Osteoblast (primary cell): ENCODE measurements around the gene PLEKHO2. TPM values are rescaled to one million over a fixed set of nuclear protein-coding genes. Genes with fewer than 3 reads are reported as not detected.
A peak's percentile ranks its signal among the peaks of the same experiment; 100 is the strongest.

Source experiments
- DNase-seq: peaks from one replicate; pipeline ENCODE4 v3.0.0; 2011; ENCODE audit warnings: low spot score, mixed read lengths; ENCODE audit not compliant: insufficient read length; ENCODE audit errors: missing footprints
- H2AFZ ChIP-seq: 2 replicates; pipeline ENCODE4 v1.6.0; 2011; ENCODE audit warnings: mild to moderate bottlenecking, low read length
- H3K27ac ChIP-seq: 2 replicates; pipeline ENCODE4 v1.5.1; 2011; ENCODE audit warnings: mild to moderate bottlenecking, low read depth, low read length, moderate library complexity
- H3K27me3 ChIP-seq: 2 replicates; pipeline ENCODE4 v1.6.0; 2012; ENCODE audit warnings: mild to moderate bottlenecking, control low read depth, inconsistent platforms, low read length, moderate library complexity; ENCODE audit not compliant: insufficient read depth
- H3K36me3 ChIP-seq: 2 replicates; pipeline ENCODE4 v1.5.1; 2011; ENCODE audit warnings: mild to moderate bottlenecking, low read length, control low read depth, moderate library complexity; ENCODE audit not compliant: insufficient read depth
- H3K4me1 ChIP-seq: 2 replicates; pipeline ENCODE4 v1.5.1; 2011; ENCODE audit warnings: mild to moderate bottlenecking, low read length, control low read depth, moderate library complexity; ENCODE audit not compliant: insufficient read depth
- H3K4me2 ChIP-seq: 2 replicates; pipeline ENCODE4 v1.6.0; 2011; ENCODE audit warnings: mild to moderate bottlenecking, low read length; ENCODE audit not compliant: insufficient read depth
- H3K4me3 ChIP-seq: fragments of 200-600 bp; sonication (generic); 3 replicates; pipeline ENCODE4 v1.5.1; 2012; ENCODE audit warnings: mild to moderate bottlenecking, low read length, inconsistent platforms; ENCODE audit not compliant: insufficient read depth
- H3K79me2 ChIP-seq: 2 replicates; pipeline ENCODE4 v1.6.0; 2012; ENCODE audit warnings: mild to moderate bottlenecking, low read length, control low read depth, inconsistent platforms; ENCODE audit not compliant: insufficient read depth
- H3K9me3 ChIP-seq: 2 replicates; pipeline ENCODE4 v1.5.1; 2011; ENCODE audit warnings: low read depth, low read length, control low read depth
- H4K20me1 ChIP-seq: 2 replicates; pipeline ENCODE4 v1.6.0; 2012; ENCODE audit warnings: mild to moderate bottlenecking, low read length, control low read depth; ENCODE audit not compliant: insufficient read depth
- CTCF ChIP-seq: IDR thresholded peaks from 2 replicates; pipeline ENCODE4 v1.5.1; 2011; ENCODE audit warnings: mild to moderate bottlenecking, low read depth, low read length, moderate library complexity; ENCODE audit errors: extremely low read depth
- total RNA-seq: library from RNA; depleted of rRNA; stranded (reverse); fragments of >200 nt; gene quantifications from 2 replicates; pipeline ENCODE4 v1.2.3, GENCODE V29; 2012

PLEKHO2 gene
- total RNA-seq, 1 donor: 41.6 TPM

- Histone ChIP-seq H3K4me1 (peaks cover 22% of the 10 kb centered on the region), H3K79me2 (peaks cover 15% of the 10 kb centered on the region), H3K27me3 (no peaks in the 10 kb centered on the region), H3K4me2 (peak overlapping the region; percentile 100), H2AFZ (peak overlapping the region; percentile 38), H3K4me3 (peak overlapping the region; percentile 75), H3K27ac (peak overlapping the region; percentile 26), H4K20me1 (no peaks in the 10 kb centered on the region), H3K9me3 (no peaks in the 10 kb centered on the region), H3K36me3 (peaks cover 8% of the 10 kb centered on the region)
- no peak for DNase-seq
- TF ChIP-seq CTCF: no peak
These were observed 16.7 kb upstream of the PLEKHO2 start for GRCh38 chr15:64824929-64825430.

- peak; percentile 99 for DNase-seq
- H3K4me1 ChIP-seq: peaks cover 22% of the 10 kb centered on the region
- no peak for TF ChIP-seq CTCF
- no peaks in the 10 kb centered on the region for H3K27me3 ChIP-seq
- peaks cover 15% of the 10 kb centered on the region for H3K79me2 ChIP-seq
- peak within 1 kb of the TSS; percentile 81 for H3K4me3 ChIP-seq
- peak within 1 kb of the TSS; percentile 98 for H2AFZ ChIP-seq
- H3K9me3 ChIP-seq: no peaks in the 10 kb centered on the region
- peak within 1 kb of the TSS; percentile 100 for H3K4me2 ChIP-seq
- H3K36me3 ChIP-seq: peaks cover 3% of the 10 kb centered on the region
- H3K27ac ChIP-seq: peak within 1 kb of the TSS; percentile 56
- H4K20me1 ChIP-seq: no peaks in the 10 kb centered on the region
These were observed 16.1 kb upstream of the PLEKHO2 start, which contains the start of gene PIF1 for GRCh38 chr15:64825431-64826294. PIF1 (minus strand) TSS chr15:64825647; CDS start chr15:64824335, 1,312 bp downstream.

- peaks cover 19% of the 10 kb centered on the region for H3K4me1 ChIP-seq
- H3K9me3 ChIP-seq: no peaks in the 10 kb centered on the region
- no peak overlapping the region for H3K4me2 ChIP-seq
- no peaks in the 10 kb centered on the region for H3K27me3 ChIP-seq
- H4K20me1 ChIP-seq: no peaks in the 10 kb centered on the region
- TF ChIP-seq CTCF: no peak
- no peaks in the 10 kb centered on the region for H3K36me3 ChIP-seq
- H3K79me2 ChIP-seq: peaks cover 5% of the 10 kb centered on the region
- no peak overlapping the region for H3K27ac ChIP-seq
- H2AFZ ChIP-seq: no peak overlapping the region
- no peak overlapping the region for H3K4me3 ChIP-seq
- DNase-seq: no peak
These were observed 12.7 kb upstream of the PLEKHO2 start for GRCh38 chr15:64828985-64829384.

DNA sequence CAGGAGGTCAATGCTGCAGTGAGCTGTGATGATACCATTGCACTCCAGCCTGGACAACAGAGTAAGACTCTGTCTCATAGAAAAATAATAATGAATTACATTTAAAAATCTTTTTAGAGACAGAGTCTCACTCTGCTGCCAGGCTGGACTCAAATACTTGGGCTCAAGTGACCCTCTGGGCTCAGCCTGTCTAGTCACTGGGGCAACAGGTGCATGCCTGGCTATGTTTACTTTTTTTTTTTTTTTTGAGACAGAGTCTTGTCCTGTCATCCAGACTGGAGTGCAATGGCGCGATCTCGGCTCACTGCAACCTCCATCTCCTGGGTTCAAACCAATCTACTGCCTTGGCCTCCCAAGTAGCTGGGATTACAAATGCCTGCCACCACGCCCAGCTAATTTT lies 8.0 kb upstream of the PLEKHO2 start:
- H3K4me1 ChIP-seq: no peaks in the 10 kb centered on the region
- H3K27ac ChIP-seq: no peak overlapping the region
- H3K4me3 ChIP-seq: no peak overlapping the region
- no peak overlapping the region for H2AFZ ChIP-seq
- no peaks in the 10 kb centered on the region for H3K9me3 ChIP-seq
- H3K4me2 ChIP-seq: no peak overlapping the region
- DNase-seq: no peak
- no peaks in the 10 kb centered on the region for H3K36me3 ChIP-seq
- no peaks in the 10 kb centered on the region for H4K20me1 ChIP-seq
- no peaks in the 10 kb centered on the region for H3K27me3 ChIP-seq
- H3K79me2 ChIP-seq: no peaks in the 10 kb centered on the region
- TF ChIP-seq CTCF: no peak
